Measurements from ENCODE around the gene KPNB1.

The KPNB1 gene

DNA sequence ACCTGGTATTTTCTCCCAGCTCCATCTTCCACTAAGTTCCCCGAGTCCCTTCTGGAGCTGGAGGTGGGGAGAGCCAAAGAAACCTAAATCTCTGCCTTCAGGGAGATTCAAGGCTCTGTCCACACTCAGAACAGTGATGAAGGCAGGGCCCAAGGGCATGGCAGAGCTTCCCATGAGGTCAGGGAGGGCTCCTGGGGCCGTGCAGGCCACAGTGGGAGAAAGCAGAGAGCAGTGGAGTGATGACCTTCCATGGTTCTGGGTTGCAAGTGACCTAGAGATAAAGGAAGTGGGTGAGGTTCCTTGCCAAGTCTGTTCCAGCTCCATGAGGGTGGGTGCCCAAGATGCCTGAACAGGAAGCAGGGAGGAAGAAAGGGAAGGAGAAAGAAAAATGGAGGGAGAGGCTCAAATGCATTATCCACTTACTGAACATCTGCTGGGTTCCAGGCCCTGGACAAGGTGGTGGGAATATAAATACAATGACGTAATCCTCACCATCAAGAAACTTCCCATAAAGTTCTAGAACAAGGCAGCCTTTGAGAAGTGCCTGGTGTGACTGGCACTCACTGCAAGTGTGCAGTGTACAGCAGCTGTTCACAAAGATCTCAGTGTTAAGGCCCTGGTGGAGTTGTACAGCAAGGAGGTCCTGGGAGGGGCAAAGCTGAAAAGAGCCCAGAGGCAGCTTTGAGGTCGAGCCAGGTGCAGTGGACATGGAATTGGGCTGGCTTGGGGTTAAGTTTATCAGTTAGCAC is 57.5 kb downstream of the KPNB1 start:
- in situ Hi-C loops (cut with HindIII; ENCODE audit: low pct_unique_long_range_greater_than_20kb, low sequenced_read_pairs) = no loop called here
- no peak for TF ChIP-seq JUND (IDR thresholded peaks at IDR 0.05; ENCODE audit: low read depth)
- no peak for DNase-seq (ENCODE audit: low read depth in 1 of 2, low spot score in 1 of 2)

DNA sequence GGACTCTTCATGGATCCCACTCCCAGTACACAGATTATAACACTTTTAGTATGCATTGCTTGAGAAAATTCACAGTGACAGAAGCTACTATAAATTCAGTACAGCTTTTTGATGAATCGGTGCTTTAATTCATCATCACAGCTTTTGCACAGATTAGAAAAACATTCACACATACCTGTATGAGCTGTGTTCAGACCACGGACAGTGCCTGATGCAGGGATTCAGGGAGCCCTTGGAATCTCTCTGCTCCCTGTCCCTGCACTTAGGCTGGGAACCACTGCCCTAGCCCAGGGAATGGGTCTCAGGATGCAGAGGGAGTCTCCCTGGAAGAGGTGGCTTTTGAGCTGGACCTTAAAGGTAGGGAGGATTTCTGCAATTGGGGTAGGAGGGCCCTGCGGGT is 58.2 kb downstream of the KPNB1 start:
- in situ Hi-C loops (cut with HindIII; ENCODE audit: low pct_unique_long_range_greater_than_20kb, low sequenced_read_pairs) = no loop called here
- no peak for DNase-seq (ENCODE audit: low read depth in 1 of 2, low spot score in 1 of 2)
- TF ChIP-seq JUND (IDR thresholded peaks at IDR 0.05; ENCODE audit: low read depth) = no peak

DNA sequence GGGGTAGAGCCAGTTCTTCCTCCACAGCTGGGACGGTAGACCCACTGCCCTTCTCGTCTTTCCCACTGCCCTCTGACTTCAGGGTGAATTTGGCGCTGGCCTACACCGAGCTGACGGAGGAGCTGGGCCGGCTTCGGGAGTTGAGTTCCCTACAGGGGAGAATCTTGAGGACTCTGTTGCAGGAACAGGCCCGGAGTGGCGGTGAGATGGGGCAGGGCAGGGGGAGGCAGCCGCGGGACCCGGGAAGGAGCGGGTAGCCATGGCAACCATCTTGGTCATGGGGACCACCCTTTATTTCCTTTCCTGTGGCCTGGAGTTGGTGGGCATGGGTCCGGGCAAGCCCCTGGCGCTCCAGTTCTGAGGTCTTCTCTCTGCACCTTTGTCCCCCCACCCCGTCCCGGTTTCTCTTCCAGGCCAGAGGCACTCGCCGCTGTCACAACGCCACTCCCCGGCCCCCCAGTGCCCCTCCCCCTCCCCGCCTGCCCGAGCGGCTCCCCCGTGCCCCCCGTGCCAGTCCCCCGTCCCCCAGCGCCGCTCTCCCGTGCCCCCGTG is 58.7 kb downstream of the KPNB1 start:
- in situ Hi-C loops (cut with HindIII; ENCODE audit: low pct_unique_long_range_greater_than_20kb, low sequenced_read_pairs) = no loop called here
- DNase-seq (ENCODE audit: low read depth in 1 of 2, low spot score in 1 of 2) = no peak
- no peak for TF ChIP-seq JUND (IDR thresholded peaks at IDR 0.05; ENCODE audit: low read depth)

DNA sequence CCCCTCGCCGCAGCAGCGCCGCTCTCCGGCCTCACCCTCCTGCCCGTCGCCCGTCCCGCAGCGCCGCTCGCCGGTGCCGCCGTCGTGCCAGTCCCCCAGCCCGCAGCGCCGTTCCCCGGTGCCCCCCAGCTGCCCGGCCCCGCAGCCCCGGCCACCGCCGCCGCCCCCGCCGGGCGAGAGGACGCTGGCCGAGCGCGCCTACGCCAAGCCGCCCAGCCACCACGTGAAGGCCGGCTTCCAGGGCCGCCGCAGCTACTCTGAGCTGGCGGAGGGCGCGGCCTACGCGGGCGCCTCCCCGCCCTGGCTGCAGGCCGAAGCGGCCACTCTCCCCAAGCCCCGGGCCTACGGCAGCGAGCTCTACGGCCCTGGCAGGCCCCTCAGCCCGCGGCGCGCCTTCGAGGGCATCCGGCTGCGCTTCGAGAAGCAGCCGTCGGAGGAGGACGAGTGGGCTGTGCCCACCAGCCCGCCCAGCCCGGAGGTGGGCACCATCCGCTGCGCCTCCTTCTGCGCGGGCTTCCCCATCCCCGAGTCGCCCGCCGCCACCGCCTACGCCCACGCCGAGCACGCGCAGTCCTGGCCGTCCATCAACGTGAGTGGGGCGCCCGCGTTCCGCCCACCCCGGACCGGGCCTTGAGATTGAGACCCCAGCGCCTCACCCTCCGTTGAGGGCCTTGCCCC is 59.3 kb downstream of the KPNB1 start:
- TF ChIP-seq JUND (IDR thresholded peaks at IDR 0.05; ENCODE audit: low read depth) = no peak
- in situ Hi-C loops (cut with HindIII; ENCODE audit: low pct_unique_long_range_greater_than_20kb, low sequenced_read_pairs) = no loop called here
- no peak for DNase-seq (ENCODE audit: low read depth in 1 of 2, low spot score in 1 of 2)

DNA sequence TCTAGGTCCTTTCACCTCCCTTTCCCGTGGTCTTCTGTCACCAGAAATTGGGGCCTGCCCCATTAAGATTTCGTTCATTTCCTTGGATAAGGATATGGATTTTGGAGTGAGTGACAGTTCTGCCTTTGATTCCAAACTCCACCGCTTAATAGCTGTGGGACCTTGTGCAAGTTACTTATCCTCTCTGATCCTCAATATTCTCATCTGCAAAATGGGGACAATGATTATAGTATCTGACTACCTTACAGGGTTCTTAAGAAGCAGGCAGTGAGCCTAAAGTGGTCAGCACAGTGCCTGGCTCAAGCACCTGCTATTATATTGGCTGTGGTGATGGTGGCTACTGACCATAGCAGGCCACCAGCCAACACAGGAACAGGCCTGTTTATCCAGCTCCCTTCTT is 59.9 kb downstream of the KPNB1 start:
- in situ Hi-C loops (cut with HindIII; ENCODE audit: low pct_unique_long_range_greater_than_20kb, low sequenced_read_pairs) = no loop called here
- DNase-seq (ENCODE audit: low read depth in 1 of 2, low spot score in 1 of 2) = no peak
- no peak for TF ChIP-seq JUND (IDR thresholded peaks at IDR 0.05; ENCODE audit: low read depth)

DNA sequence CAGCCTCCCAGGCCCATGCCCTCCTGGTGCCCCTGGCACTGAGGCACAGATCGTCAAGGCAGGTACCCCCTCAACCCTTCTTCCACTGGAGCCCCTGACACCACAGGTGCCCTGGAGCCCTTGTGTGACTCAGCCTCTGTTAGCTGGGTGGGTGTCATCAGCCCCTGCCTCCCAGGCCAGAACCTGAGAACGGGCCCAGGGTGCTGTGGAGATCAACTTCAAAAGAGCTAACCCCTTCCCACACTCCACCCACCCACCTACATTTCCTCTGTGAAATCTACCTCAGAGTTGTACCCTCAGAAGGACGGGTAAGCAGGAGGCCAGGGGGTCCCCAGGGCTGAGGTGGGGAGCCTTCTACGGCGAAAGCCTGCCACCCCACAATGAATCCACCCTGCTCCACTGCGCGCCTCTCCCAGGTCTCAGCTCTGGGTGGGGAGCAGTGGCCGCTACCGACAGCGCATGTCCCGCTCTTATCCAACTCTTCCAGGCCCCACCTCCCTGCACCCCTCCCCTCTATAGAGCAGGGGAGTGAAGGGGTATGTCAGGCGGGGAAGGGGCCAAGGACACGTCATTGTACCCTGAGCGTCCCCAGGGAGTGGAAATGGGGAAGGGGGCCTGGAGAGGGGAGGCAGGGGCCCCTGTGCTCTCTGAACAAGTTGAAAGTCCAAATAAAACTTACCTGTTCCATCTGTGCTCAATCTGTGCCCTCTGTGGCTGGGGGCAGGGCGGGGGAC is 61.8 kb downstream of the KPNB1 start:
- no peak for TF ChIP-seq JUND (IDR thresholded peaks at IDR 0.05; ENCODE audit: low read depth)
- in situ Hi-C loops (cut with HindIII; ENCODE audit: low pct_unique_long_range_greater_than_20kb, low sequenced_read_pairs) = no loop called here
- no peak for DNase-seq (ENCODE audit: low read depth in 1 of 2, low spot score in 1 of 2)

DNA sequence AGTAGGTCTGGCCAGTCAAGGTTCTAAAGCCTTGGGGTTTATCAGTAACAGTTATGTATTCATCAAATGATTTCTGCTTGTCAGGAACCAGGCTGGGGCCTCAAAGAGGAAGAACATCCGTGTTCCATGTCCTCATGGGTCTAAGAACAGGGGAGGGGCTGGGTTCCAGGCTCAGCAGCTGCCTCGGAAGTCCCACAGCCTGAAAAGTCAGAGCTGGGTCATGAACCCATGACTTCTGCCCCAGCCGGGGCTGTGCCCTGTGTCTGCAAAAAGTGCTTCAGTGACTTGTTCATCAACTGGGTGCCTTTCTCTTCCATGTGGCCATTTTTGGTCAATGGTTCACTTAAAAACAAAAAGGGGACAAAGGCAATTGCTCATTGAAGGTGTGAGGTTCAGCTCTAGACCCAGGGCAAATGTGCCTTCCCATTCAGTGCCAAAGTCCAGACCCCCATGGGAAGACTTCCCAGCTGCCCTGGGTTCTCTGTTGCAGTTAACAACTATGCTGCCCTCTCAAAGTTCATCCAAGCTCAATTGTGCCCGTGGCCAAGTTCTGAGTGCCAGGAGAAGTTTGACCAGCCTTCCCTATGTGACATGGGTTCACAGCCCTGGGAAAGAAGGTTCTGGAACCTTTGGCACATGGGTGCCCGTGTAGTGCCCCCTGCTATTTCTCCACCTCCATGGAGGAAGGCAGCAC is 62.8 kb downstream of the KPNB1 start:
- DNase-seq (ENCODE audit: low read depth in 1 of 2, low spot score in 1 of 2) = no peak
- no peak for TF ChIP-seq JUND (IDR thresholded peaks at IDR 0.05; ENCODE audit: low read depth)
- in situ Hi-C loops (cut with HindIII; ENCODE audit: low pct_unique_long_range_greater_than_20kb, low sequenced_read_pairs) = no loop called here

DNA sequence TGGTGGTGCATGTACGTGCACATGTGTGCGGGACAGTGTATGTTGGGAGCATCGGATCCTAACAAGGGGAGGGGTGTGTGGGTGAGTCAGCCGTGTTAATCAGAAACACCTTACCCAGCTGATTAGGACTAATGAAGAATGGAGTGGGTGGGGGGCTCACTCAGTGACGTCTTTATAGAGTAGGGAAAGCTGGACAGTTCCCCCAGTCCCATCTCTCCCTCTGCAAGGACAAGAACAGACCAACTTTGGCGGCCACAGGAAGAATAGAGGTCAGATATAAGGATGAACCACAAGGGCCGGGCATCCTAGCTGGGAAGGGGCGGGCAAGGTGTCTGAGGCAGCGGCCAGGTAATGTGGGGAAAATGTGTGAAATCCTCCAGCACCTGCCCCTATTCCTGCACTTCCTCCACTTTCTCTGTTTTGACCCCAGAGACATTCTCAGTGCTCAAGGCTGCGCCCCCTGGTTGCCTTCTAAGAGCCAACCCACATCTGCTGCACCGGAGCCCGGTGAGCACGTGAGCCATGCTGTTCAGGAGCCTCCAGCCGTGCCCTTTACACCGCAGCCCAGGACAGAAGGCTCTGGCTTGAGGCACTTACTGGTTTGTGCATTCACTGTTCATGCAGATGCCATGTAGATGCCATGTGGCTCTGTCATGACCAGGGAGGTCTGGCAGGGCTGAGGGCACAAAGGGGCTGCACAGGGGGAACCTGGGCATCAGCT is 64.4 kb downstream of the KPNB1 start:
- DNase-seq (ENCODE audit: low read depth in 1 of 2, low spot score in 1 of 2) = no peak
- TF ChIP-seq JUND (IDR thresholded peaks at IDR 0.05; ENCODE audit: low read depth) = no peak
- in situ Hi-C loops (cut with HindIII; ENCODE audit: low pct_unique_long_range_greater_than_20kb, low sequenced_read_pairs) = no loop called here

DNA sequence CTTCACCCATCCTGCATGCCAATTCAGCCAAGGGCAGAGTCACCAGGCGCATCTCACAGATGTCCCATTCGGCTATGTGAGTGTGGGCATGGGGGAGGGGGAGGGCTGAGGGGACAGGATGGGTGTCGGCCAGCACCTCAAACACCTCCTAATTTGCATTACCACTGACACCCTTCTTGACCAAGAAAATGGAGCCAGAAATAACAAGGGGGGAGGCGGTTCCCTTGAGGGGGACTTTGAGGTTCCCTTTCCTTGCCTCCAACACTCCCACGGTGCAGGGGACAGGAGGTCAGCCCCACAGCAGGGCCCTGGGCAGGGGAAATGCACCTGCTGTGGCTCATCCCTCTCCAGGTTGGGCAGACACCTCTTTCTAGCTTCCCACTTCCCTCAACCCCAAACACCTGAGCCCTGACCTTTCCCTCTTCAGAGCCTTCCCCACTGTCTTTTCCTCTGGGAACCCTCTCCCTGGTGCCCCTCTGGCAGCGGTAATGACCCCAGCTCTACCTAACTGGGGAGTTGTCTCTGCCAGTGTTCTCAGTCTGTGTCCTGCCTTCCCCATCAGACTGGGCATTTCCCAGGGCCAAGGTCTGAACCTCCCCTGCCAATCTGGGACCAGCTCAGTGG is 65.2 kb downstream of the KPNB1 start:
- no peak for DNase-seq (ENCODE audit: low read depth in 1 of 2, low spot score in 1 of 2)
- no peak for TF ChIP-seq JUND (IDR thresholded peaks at IDR 0.05; ENCODE audit: low read depth)
- in situ Hi-C loops (cut with HindIII; ENCODE audit: low pct_unique_long_range_greater_than_20kb, low sequenced_read_pairs) = no loop called here

DNA sequence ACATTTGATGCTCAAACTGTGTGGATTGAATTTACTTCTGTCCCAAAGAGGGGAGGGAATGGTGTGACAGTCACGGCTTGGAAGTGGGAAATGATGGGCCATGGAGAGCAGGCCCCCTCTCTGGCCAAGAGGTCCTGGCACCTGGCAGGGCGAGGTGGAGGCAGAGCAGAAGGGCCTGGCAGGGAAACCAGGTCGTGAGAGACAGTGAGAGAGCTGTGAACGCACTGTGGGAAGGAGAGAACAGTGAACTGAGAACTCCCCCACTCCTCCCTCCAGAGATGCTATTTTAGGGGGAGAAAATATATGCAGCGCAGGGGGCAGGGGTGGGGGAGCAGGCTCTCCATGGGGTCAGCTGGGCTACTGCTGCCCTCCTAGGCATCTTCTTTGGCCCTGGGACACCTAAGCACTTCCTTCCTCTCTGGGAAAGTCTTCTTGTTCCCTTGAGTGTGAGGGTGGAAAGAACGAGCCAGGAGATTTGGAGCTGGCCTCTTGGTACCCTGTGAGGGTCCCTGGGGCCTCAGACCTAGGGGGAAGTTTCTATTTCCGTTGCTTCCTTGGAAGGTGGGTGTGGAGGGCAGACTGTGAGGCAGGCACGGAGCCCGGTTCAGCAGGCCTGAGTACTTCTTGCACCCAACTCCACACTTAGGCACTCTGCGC is 66.1 kb downstream of the KPNB1 start:
- in situ Hi-C loops (cut with HindIII; ENCODE audit: low pct_unique_long_range_greater_than_20kb, low sequenced_read_pairs) = no loop called here
- TF ChIP-seq JUND (IDR thresholded peaks at IDR 0.05; ENCODE audit: low read depth) = no peak

DNA sequence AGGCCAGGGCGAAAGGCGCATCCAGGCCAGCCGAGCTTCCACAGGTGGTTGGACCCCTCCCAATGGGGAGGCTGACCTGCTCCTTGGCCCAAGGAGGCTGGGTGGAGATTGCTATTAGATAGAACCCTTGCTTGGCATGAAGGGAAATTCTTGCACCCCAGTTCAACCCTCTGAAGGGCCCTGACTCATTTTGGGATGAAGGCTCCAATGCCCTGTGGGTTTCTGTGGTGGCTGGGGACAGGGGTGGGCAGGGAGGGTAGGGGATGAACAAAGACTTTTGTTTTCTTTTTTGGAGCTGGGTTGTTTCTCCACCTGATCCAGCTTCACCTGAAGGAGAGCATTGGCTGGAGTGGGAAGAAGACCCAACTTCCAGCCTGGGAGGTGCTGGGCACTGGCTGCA is 66.7 kb downstream of the KPNB1 start:
- in situ Hi-C loops (cut with HindIII; ENCODE audit: low pct_unique_long_range_greater_than_20kb, low sequenced_read_pairs) = no loop called here
- no peak for TF ChIP-seq JUND (IDR thresholded peaks at IDR 0.05; ENCODE audit: low read depth)
- DNase-seq (ENCODE audit: low read depth in 1 of 2, low spot score in 1 of 2) = no peak

More for the DNA sequence above, 66.1 kb downstream of the KPNB1 start:
- no peak for DNase-seq (ENCODE audit: low read depth in 1 of 2, low spot score in 1 of 2)

Data from T47D (cell line).